HG03025 (cell line): ENCODE data around the gene HSPG2.
"Not testable (repeated sequence)": the region's sequence is repeated elsewhere in the genome, so short reads cannot be mapped to it uniquely, and the experiment has no call there.

Experiments
- ATAC-seq: cut with Tn5 transposase; IDR thresholded peaks from one replicate; pipeline ENCODE4 v1.9.1; 2021; ENCODE audit warnings: mild to moderate bottlenecking, moderate library complexity; ENCODE audit not compliant: unreplicated experiment, low FRiP score

The HSPG2 gene

GRCh38 chr1:21914880-21915640, 22.1 kb downstream of the HSPG2 start:
- no peak for ATAC-seq

- no peak for ATAC-seq
These were observed 22.7 kb downstream of the HSPG2 start for GRCh38 chr1:21914450-21914849.

GRCh38 chr1:21913763-21914162, 23.3 kb downstream of the HSPG2 start:
- no peak for ATAC-seq

- no peak for ATAC-seq
These were observed 23.9 kb downstream of the HSPG2 start for GRCh38 chr1:21913258-21913657.

- ATAC-seq: no peak
These were observed 24.9 kb downstream of the HSPG2 start for GRCh38 chr1:21912038-21912758.

GRCh38 chr1:21911205-21912001, 25.7 kb downstream of the HSPG2 start:
- ATAC-seq: no peak

- ATAC-seq: no peak
These were observed 26.4 kb downstream of the HSPG2 start for GRCh38 chr1:21910558-21911204.

- ATAC-seq: no peak
These were observed 27.2 kb downstream of the HSPG2 start for GRCh38 chr1:21909787-21910503.

GRCh38 chr1:21909286-21909759, 27.8 kb downstream of the HSPG2 start:
- no peak for ATAC-seq

GRCh38 chr1:21907737-21908534, 29.2 kb downstream of the HSPG2 start:
- ATAC-seq: not testable (repeated sequence)

GRCh38 chr1:21907079-21907418, 30.1 kb downstream of the HSPG2 start:
- no peak for ATAC-seq

- no peak for ATAC-seq
These were observed 30.7 kb downstream of the HSPG2 start for GRCh38 chr1:21906173-21907078.

- no peak for ATAC-seq
These were observed 32.2 kb downstream of the HSPG2 start for GRCh38 chr1:21904704-21905520.

- ATAC-seq: no peak
These were observed 32.7 kb downstream of the HSPG2 start for GRCh38 chr1:21904454-21904703.

GRCh38 chr1:21903638-21904453, 33.3 kb downstream of the HSPG2 start:
- no peak for ATAC-seq

- no peak for ATAC-seq
These were observed 34.8 kb downstream of the HSPG2 start for GRCh38 chr1:21902026-21903012.
